GM12878 (cell line): ENCODE data around the gene CRYBB1. TPM values are rescaled to one million over a fixed set of nuclear protein-coding genes. Genes with fewer than 3 reads are reported as not detected.

Experiments
- ATAC-seq: fragments of 200-7000 bp; cut with Tn5 transposase; 3 replicates; pipeline ENCODE4 v1.9.1; 2020; ENCODE audit warnings: mild to moderate bottlenecking, moderate library complexity
- BruUV-seq: library from RNA; stranded (reverse); fragments of 400-500 nt; replicated peaks from 2 replicates; lab custom pipeline; 2021; lab: Mats Ljungman, UMichigan
- CTCF ChIA-PET: fragments of 300-600 bp; sonication (Branson Sonifier 250); formaldehyde crosslinking; extraction: SDS; loops from one replicate; lab custom pipeline; 2021; ENCODE audit warnings: inconsistent platforms; lab: Yijun Ruan, JAX
- POLR2A ChIA-PET: fragments of 350-600 bp; formaldehyde crosslinking; extraction: SDS; loops from one replicate; lab custom pipeline; 2021; ENCODE audit warnings: inconsistent platforms; lab: Charles Lee
- RAD21 ChIA-PET: fragments of 300-600 bp; sonication (Branson Sonifier 250); formaldehyde crosslinking; loops from one replicate; lab custom pipeline; 2023; ENCODE audit warnings: antibody characterized with exemption; ENCODE audit not compliant: unreplicated experiment; lab: Charles Lee
- SMC1A ChIA-PET: fragments of 300-600 bp; sonication (Branson Sonifier 250); formaldehyde crosslinking; loops from one replicate; lab custom pipeline; 2023; ENCODE audit not compliant: unreplicated experiment, uncharacterized antibody; lab: Charles Lee
- DNase-seq: peaks from one replicate; pipeline ENCODE4 v3.0.0-alpha.2; 2011; ENCODE audit warnings: low read depth, low spot score
- FAIRE-seq: peaks from 3 replicates; lab custom pipeline; 2011; peaks lifted over from hg19 to GRCh38; lab: Jason Lieb, UNC
- H2AFZ ChIP-seq: 2 replicates; pipeline ENCODE4 v1.6.0; 2011; ENCODE audit warnings: low read depth, low read length, control low read depth; ENCODE audit not compliant: control insufficient read depth
- H3K27ac ChIP-seq: 2 replicates; pipeline ENCODE4 v1.5.1; 2011; ENCODE audit warnings: control low read depth; ENCODE audit not compliant: control insufficient read depth, insufficient read depth
- H3K27me3 ChIP-seq, 2 experiments: replicated peaks in 1 of 2; 2 replicates each; pipeline versions ENCODE4 v1.6.0 to v1.6.1; 2011; ENCODE audit warnings: low read length in 1 of 2; ENCODE audit not compliant: control insufficient read depth in 2 of 2, insufficient read depth in 2 of 2
- H3K36me3 ChIP-seq, 2 experiments: 2 replicates each; pipeline ENCODE4 v1.5.1; 2011; ENCODE audit warnings: low read length in 1 of 2; ENCODE audit not compliant: control insufficient read depth in 2 of 2, insufficient read depth in 2 of 2
- H3K4me1 ChIP-seq: 2 replicates; pipeline ENCODE4 v1.6.1; 2011; ENCODE audit warnings: mild to moderate bottlenecking, low read length, moderate library complexity, mixed read lengths; ENCODE audit not compliant: control insufficient read depth, insufficient read depth
- H3K4me2 ChIP-seq: 2 replicates; pipeline ENCODE4 v1.6.0; 2011; ENCODE audit warnings: control low read depth; ENCODE audit not compliant: control insufficient read depth, insufficient read depth
- H3K4me3 ChIP-seq: fragments of 200-600 bp; sonication (generic); 2 replicates; pipeline ENCODE4 v1.5.1; 2016
- H3K79me2 ChIP-seq: 2 replicates; pipeline ENCODE4 v1.6.0; 2011; ENCODE audit warnings: low read length; ENCODE audit not compliant: control insufficient read depth, insufficient read depth
- H3K9ac ChIP-seq: 2 replicates; pipeline ENCODE4 v1.8.0; 2011; ENCODE audit warnings: low read length, control low read depth, mixed read lengths; ENCODE audit not compliant: control insufficient read depth, insufficient read depth
- H3K9me3 ChIP-seq: replicated peaks from 3 replicates; pipeline ENCODE4 v1.5.1; 2011; ENCODE audit warnings: mild to moderate bottlenecking, low read length; ENCODE audit not compliant: control insufficient read depth, insufficient read depth
- H4K20me1 ChIP-seq: 2 replicates; pipeline ENCODE4 v1.6.0; 2011; ENCODE audit not compliant: control insufficient read depth, insufficient read depth
- BCL11A ChIP-seq: IDR thresholded peaks from 2 replicates; pipeline ENCODE4 v1.6.1; 2011; ENCODE audit warnings: low read depth, low read length
- BHLHE40 ChIP-seq, 2 experiments: fragments of 450-650 bp in 1 of 2; IDR thresholded peaks; 2 replicates each; pipeline ENCODE4 v1.6.1; 2011 to 2017; ENCODE audit warnings: low read depth in 2 of 2, borderline replicate concordance in 1 of 2, improper control_type of control experiment in 1 of 2, low read length in 1 of 2, mild to moderate bottlenecking in 1 of 2
- EGR1 ChIP-seq, 2 experiments: IDR thresholded peaks; 1 replicate in 1 of 2; 2 replicates in 1 of 2; pipeline ENCODE4 v1.6.1; 2011 to 2012; ENCODE audit warnings: low read depth in 2 of 2, low read length in 2 of 2, borderline replicate concordance in 1 of 2, mild to moderate bottlenecking in 1 of 2, moderate library complexity in 1 of 2
- MYC ChIP-seq: IDR thresholded peaks from 2 replicates; pipeline ENCODE4 v1.6.1; 2011; ENCODE audit warnings: mild to moderate bottlenecking, low read length, moderate library complexity, inconsistent platforms; ENCODE audit not compliant: insufficient read depth, insufficient replicate concordance, insufficient read length, severe bottlenecking
- RAD21 ChIP-seq: IDR thresholded peaks from 2 replicates; pipeline ENCODE4 v1.6.1; 2011; ENCODE audit warnings: mild to moderate bottlenecking, low read depth, low read length, moderate library complexity; ENCODE audit not compliant: insufficient read depth
- RUNX3 ChIP-seq: IDR thresholded peaks from 2 replicates; pipeline ENCODE4 v1.6.1; 2012; ENCODE audit warnings: low read length, inconsistent platforms
- YY1 ChIP-seq: IDR thresholded peaks from 2 replicates; pipeline ENCODE4 v1.6.1; 2011; ENCODE audit warnings: low read depth, mild to moderate bottlenecking, low read length
- WGBS: methylation state at CpG from one replicate; pipeline ENCODE4 v1.1.6; 2016; ENCODE audit warnings: low lambda C conversion rate; ENCODE audit not compliant: insufficient replicate concordance, insufficient coverage; ENCODE audit errors: missing lambda C conversion rate; 5-methylcytosine and 5-hydroxymethylcytosine counted together
- in situ Hi-C: fragments of 300-500 bp; cut with MboI; formaldehyde crosslinking; loops from 9 replicates; pipeline ENCODE4 v1.14.3; 2018; ENCODE audit warnings: mixed read lengths
- intact Hi-C: fragments of 100-400 bp; cut with micrococcal nuclease; formaldehyde crosslinking; loops from one replicate; pipeline ENCODE4 v1.14.2; 2022; ENCODE audit not compliant: unreplicated experiment
- polyA plus RNA-seq, 11 experiments: library from polyadenylated mRNA; depleted of rRNA in 4 of 11; unstranded in 6 of 11; stranded (reverse) in 5 of 11; fragments of >200 nt; fragmentation: Nextera tagmentation in 4 of 11; fragmentation: Illumina TruSeq in 1 of 11; extraction: Ambion mirVana in 4 of 11; extraction: Trizol in 1 of 11; gene quantifications; 1 replicate in 1 of 11; 2 replicates in 10 of 11; pipeline versions ENCODE4 v1.2.1 to v1.2.3, GENCODE V29; 2011 to 2016; ENCODE audit warnings: inconsistent platforms in 2 of 11, missing spikeins in 2 of 11, low read depth in 1 of 11
- total RNA-seq, 4 experiments: library from RNA; depleted of rRNA in 3 of 4; stranded (reverse); fragments of >200 nt in 3 of 4; fragmentation: Illumina TruSeq in 1 of 4; extraction: Trizol in 1 of 4; gene quantifications; 2 replicates each; pipeline versions ENCODE4 v1.2.1 to v1.2.3, GENCODE V29; 2013 to 2021
- TF ChIP-seq, protein P1 (sequence below): IDR thresholded peaks from 2 replicates; pipeline ENCODE4 v1.6.1; 2011; ENCODE audit warnings: mild to moderate bottlenecking, low read depth, low read length, moderate library complexity; ENCODE audit not compliant: insufficient replicate concordance

CRYBB1 gene
- total and polyA plus RNA-seq, 10 of the 15 experiments (the other 5 are each of a cell fraction or from before 2014, with no cell fraction given): 0.09 to 0.64 (median 0.23) TPM; not detected in 5

DNA sequence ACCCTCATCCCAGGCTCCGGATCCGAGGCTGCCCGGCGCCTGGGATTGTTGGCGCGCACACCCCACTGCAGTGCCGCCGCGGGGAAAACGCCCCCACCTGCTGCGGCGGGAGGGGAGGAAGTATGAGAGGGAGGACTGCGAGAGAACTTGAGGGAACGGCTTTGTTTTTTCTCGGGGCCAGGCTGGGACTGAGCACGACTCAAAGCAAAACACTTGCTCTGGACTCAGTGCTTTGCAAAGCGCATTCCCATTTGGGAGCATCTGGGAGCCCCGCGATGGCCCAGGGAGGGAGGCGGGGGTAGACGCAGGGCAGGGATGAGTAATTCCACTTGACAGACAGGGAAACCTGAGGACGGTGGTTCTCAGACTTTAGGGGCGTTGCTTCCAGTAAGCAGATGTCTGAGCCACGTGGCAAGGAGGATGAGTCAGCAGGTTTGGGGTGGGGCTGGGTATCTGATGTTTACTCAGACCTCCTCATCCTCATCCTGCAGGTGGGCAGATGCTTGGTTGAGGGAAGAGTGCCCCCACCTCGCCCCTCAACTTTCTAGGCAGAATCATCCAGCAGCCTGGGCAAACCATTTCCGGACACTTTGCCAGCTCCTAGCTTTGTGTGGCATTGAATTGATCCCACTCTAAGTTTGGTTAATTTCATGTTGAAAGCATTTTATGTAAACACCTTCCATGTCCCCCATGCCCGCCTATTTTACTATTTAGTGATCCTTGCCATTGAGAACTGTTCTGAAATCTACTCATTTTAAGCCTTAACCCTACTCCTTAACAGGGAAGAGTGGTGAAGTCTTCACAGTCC is 41.0 kb upstream of the CRYBB1 start (continued):
- TF ChIP-seq, protein P1, sequence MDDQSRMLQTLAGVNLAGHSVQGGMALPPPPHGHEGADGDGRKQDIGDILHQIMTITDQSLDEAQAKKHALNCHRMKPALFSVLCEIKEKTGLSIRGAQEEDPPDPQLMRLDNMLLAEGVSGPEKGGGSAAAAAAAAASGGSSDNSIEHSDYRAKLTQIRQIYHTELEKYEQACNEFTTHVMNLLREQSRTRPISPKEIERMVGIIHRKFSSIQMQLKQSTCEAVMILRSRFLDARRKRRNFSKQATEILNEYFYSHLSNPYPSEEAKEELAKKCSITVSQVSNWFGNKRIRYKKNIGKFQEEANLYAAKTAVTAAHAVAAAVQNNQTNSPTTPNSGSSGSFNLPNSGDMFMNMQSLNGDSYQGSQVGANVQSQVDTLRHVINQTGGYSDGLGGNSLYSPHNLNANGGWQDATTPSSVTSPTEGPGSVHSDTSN: peak; percentile 77
- TF ChIP-seq BHLHE40 (IDR thresholded peaks at IDR 0.05; ENCODE audit: borderline replicate concordance in 1 of 2, low read depth in 2 of 2, low read length in 1 of 2) (no peak), MYC (no peak)

DNA sequence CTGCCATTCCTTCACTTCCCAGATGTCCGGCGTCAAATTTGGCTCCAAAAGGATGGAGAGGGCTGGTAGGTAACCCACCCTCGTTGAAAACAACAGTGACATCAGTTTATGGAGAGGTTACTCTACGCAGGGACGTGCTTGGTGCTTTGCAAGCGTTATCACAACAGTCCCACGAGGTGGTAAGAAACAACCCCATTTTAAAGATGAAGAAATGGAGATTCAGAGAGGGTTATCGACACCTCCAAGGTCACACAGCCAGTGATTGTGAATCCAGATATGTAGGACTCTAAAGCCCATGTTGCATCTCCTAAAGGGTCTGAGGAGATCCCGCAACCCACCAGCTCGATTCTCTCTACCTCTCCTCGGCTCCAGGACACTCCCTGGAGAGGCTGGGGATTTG is 40.3 kb upstream of the CRYBB1 start:
- Histone ChIP-seq H3K4me2 (peak overlapping the region; percentile 97), H3K36me3 (no peaks in the 10 kb centered on the region), H3K27ac (no peak overlapping the region), H2AFZ (no peak overlapping the region), H3K9me3 (no peaks in the 10 kb centered on the region), H3K27me3 (peaks cover under 1 to 4% of the 10 kb centered on the region in 2 experiments; a peak in 2 of 4 replicates), H4K20me1 (no peaks in the 10 kb centered on the region), H3K4me1 (peaks cover 14% of the 10 kb centered on the region), H3K4me3 (peak overlapping the region; percentile 77), H3K9ac (peak overlapping the region; percentile 19; the same call in 1 of the 2 replicates), H3K79me2 (no peaks in the 10 kb centered on the region)
- FAIRE-seq (no peak), DNase-seq (no peak), ATAC-seq (peak; percentile 32)
- ChIA-PET POLR2A (no interaction called here), SMC1A (no interaction called here), RAD21 (no interaction called here), CTCF (no interaction called here)
- BruUV-seq: no TSS peak
- TF ChIP-seq EGR1 (IDR thresholded peaks at IDR 0.05; ENCODE audit: borderline replicate concordance in 1 of 2, low read depth in 2 of 2, low read length in 2 of 2): no peak
- no peak for TF ChIP-seq RAD21
- 0 out of 2 replicates have a peak, but pooled peaks have one; percentile 3 for TF ChIP-seq RUNX3
- TF ChIP-seq YY1: no peak
- no peak for TF ChIP-seq BCL11A
- WGBS: 8% methylated on average over 11 of the region's 11 CpGs
- intact Hi-C loops: no loop called here
- in situ Hi-C loops: no loop called here
